DND-41 (cell line): ENCODE results near the gene TRMT61A.

Experiments used
- ATAC-seq: fragments of 200-7000 bp; cut with Tn5 transposase; 3 replicates; pipeline ENCODE4 v1.9.1; 2021; ENCODE audit warnings: low read depth; ENCODE audit not compliant: insufficient read depth
- DNase-seq: peaks from one replicate; pipeline ENCODE4 v3.0.0-alpha.2; 2020
- H2AFZ ChIP-seq: 2 replicates; pipeline ENCODE4 v1.6.0; 2012; ENCODE audit warnings: low read depth, low read length
- H3K27ac ChIP-seq: 2 replicates; pipeline ENCODE4 v1.5.1; 2012; ENCODE audit warnings: low read length, inconsistent platforms
- H3K27me3 ChIP-seq: fragments of 200-600 bp; sonication (generic); 2 replicates; pipeline ENCODE4 v1.6.0; 2012; ENCODE audit warnings: low read length, mild to moderate bottlenecking, inconsistent platforms; ENCODE audit not compliant: insufficient read depth, poor library complexity
- H3K36me3 ChIP-seq: 2 replicates; pipeline ENCODE4 v1.5.1; 2012; ENCODE audit warnings: low read length, inconsistent platforms; ENCODE audit not compliant: insufficient read depth
- H3K4me1 ChIP-seq: 2 replicates; pipeline ENCODE4 v1.5.1; 2012; ENCODE audit warnings: mild to moderate bottlenecking, low read length; ENCODE audit not compliant: insufficient read depth
- H3K4me2 ChIP-seq: 2 replicates; pipeline ENCODE4 v1.6.0; 2012; ENCODE audit warnings: mild to moderate bottlenecking, moderate library complexity, low read length, inconsistent platforms; ENCODE audit not compliant: insufficient read depth
- H3K4me3 ChIP-seq, 2 experiments: fragments of 200-600 bp in 1 of 2; shearing (Covaris generic) in 1 of 2; 2 replicates each; pipeline ENCODE4 v1.5.1; 2012 to 2016; ENCODE audit warnings: inconsistent platforms in 2 of 2, low read length in 2 of 2, mild to moderate bottlenecking in 2 of 2, low read depth in 1 of 2, moderate library complexity in 1 of 2
- H3K79me2 ChIP-seq: 2 replicates; pipeline ENCODE4 v1.6.0; 2012; ENCODE audit warnings: low read length, inconsistent platforms; ENCODE audit not compliant: insufficient read depth
- H3K9ac ChIP-seq: 2 replicates; pipeline ENCODE4 v1.6.0; 2012; ENCODE audit warnings: low read depth, mild to moderate bottlenecking, inconsistent platforms, low read length, moderate library complexity
- H3K9me3 ChIP-seq: 2 replicates; pipeline ENCODE4 v1.5.1; 2012; ENCODE audit warnings: low read length, moderate library complexity, mild to moderate bottlenecking, inconsistent platforms; ENCODE audit not compliant: insufficient read depth, severe bottlenecking
- H4K20me1 ChIP-seq: 2 replicates; pipeline ENCODE4 v1.6.0; 2012; ENCODE audit warnings: low read length; ENCODE audit not compliant: insufficient read depth
- EZH2 ChIP-seq: IDR thresholded peaks from 3 replicates; pipeline ENCODE4 v1.6.1; 2012; ENCODE audit warnings: borderline replicate concordance, low read depth, mild to moderate bottlenecking, moderate library complexity, low read length, inconsistent platforms; ENCODE audit not compliant: severe bottlenecking
- TF ChIP-seq, protein P1 (sequence below): IDR thresholded peaks from 2 replicates; pipeline ENCODE4 v1.5.1; 2012; ENCODE audit warnings: borderline replicate concordance, low read length, moderate library complexity, mild to moderate bottlenecking; ENCODE audit not compliant: poor library complexity, severe bottlenecking; ENCODE audit errors: extremely low read depth

TRMT61A gene

DNA sequence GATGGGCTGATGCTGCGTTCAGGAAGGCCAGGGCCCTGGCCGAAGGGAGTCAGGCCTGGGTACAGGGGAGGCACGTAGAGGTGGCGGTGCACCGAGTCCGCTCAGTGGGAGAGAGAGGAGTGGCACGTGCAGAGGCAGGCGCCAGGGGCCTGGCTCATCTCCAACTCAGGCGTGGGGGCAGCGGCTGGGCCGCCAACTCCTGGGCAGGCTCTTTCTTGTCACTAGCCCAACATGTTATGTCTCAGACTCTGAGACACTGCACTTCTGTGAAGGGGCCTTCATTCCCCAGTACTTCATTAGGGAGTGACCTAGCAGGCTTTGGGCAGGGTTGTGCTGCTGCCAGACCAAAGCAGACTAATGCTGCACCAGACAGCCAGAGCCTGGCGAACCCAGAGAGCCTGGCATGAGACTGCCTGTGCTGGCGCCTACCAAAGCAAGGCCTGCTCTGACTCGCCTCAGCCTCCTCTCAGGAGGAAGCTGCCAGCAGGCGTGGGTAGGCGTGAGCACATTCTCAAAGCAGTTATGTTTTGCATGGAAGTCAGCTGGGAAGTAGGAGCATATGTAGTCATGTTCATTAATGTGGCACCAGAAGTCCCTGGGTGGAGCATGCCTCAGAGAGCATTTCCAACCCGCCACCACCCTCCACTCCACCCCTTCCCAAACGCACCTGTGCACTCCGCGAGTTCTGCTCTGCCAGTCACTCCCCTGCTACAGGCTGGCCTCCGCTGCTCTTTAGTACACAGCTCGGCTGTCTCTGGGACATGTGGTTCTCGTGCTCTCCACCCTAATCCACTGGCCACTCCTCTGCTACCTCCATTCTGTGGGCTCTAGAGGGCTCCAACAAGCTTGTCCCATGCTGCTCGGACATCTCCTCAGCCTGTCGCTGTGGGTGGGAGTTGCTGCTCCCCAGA is 16.0 kb upstream of the TRMT61A start:
- DNase-seq, result no peak

GRCh38 chr14:103514596-103515421 is 14.2 kb upstream of the TRMT61A start:
- Histone ChIP-seq H4K20me1 (0 out of 2 replicates have a peak, but pooled peaks cover 10% of the 10 kb centered on the region), H3K27me3 (no peaks in the 10 kb centered on the region), H3K27ac (no peak overlapping the region), H3K9me3 (no peaks in the 10 kb centered on the region), H3K4me1 (no peaks in the 10 kb centered on the region), H3K9ac (no peak overlapping the region), H3K79me2 (no peaks in the 10 kb centered on the region), H3K36me3 (peaks cover 7% of the 10 kb centered on the region), H3K4me2 (no peak overlapping the region), H3K4me3 (no peak overlapping the region), H2AFZ (no peak overlapping the region)
- ATAC-seq, result no peak
- TF ChIP-seq EZH2, result no peak
- TF ChIP-seq, protein P1, sequence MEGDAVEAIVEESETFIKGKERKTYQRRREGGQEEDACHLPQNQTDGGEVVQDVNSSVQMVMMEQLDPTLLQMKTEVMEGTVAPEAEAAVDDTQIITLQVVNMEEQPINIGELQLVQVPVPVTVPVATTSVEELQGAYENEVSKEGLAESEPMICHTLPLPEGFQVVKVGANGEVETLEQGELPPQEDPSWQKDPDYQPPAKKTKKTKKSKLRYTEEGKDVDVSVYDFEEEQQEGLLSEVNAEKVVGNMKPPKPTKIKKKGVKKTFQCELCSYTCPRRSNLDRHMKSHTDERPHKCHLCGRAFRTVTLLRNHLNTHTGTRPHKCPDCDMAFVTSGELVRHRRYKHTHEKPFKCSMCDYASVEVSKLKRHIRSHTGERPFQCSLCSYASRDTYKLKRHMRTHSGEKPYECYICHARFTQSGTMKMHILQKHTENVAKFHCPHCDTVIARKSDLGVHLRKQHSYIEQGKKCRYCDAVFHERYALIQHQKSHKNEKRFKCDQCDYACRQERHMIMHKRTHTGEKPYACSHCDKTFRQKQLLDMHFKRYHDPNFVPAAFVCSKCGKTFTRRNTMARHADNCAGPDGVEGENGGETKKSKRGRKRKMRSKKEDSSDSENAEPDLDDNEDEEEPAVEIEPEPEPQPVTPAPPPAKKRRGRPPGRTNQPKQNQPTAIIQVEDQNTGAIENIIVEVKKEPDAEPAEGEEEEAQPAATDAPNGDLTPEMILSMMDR, result no peak
- no peak for DNase-seq

More for the DNA sequence above, 16.0 kb upstream of the TRMT61A start:
- peak; percentile 45 for ATAC-seq
- no peak overlapping the region for H2AFZ ChIP-seq
- TF ChIP-seq EZH2, result no peak
- TF ChIP-seq, protein P1, result no peak
- no peak overlapping the region for H3K9ac ChIP-seq
- 0 out of 2 replicates have a peak, but pooled peaks cover 6% of the 10 kb centered on the region for H4K20me1 ChIP-seq
- no peak overlapping the region for H3K4me3 ChIP-seq
- H3K27me3 ChIP-seq, result no peaks in the 10 kb centered on the region
- H3K9me3 ChIP-seq, result no peaks in the 10 kb centered on the region
- no peak overlapping the region for H3K4me2 ChIP-seq
- H3K79me2 ChIP-seq, result no peaks in the 10 kb centered on the region
- no peaks in the 10 kb centered on the region for H3K4me1 ChIP-seq
- peak overlapping the region; percentile 44; the same call in 1 of the 2 replicates for H3K27ac ChIP-seq
- peaks cover 14% of the 10 kb centered on the region for H3K36me3 ChIP-seq

- DNase-seq (no peak), ATAC-seq (no peak)
- Histone ChIP-seq H3K4me3 (no peak overlapping the region), H3K9ac (no peak overlapping the region), H3K79me2 (no peaks in the 10 kb centered on the region), H3K36me3 (no peaks in the 10 kb centered on the region), H3K4me2 (no peak overlapping the region), H3K4me1 (peaks cover 8% of the 10 kb centered on the region; the same call in 1 of the 2 replicates), H3K27ac (no peak overlapping the region), H3K27me3 (no peaks in the 10 kb centered on the region), H3K9me3 (no peaks in the 10 kb centered on the region), H2AFZ (no peak overlapping the region), H4K20me1 (0 out of 2 replicates have a peak, but pooled peaks cover 10% of the 10 kb centered on the region)
- no peak for TF ChIP-seq EZH2
- TF ChIP-seq, protein P1, result no peak
These were observed 12.4 kb upstream of the TRMT61A start for GRCh38 chr14:103516426-103517173.
